GM13977 (cell line): ENCODE data around the gene NLRP7.
"Not testable (repeated sequence)": the region's sequence is repeated elsewhere in the genome, so short reads cannot be mapped to it uniquely, and the experiment has no call there.

Source experiments
- DNase-seq: peaks from one replicate; pipeline ENCODE4 v3.0.0; 2012; ENCODE audit warnings: low spot score
- in situ Hi-C: fragments of 300-500 bp; cut with MboI; formaldehyde crosslinking; loops from one replicate; pipeline ENCODE4 v1.12.0; 2022; ENCODE audit warnings: low sequenced_read_pairs, low pct_unique_long_range_greater_than_20kb, mixed read lengths, inconsistent platforms; ENCODE audit not compliant: unreplicated experiment
- TF ChIP-seq, protein P1 (sequence below): IDR thresholded peaks from 2 replicates; pipeline ENCODE4 v1.5.1; 2012; ENCODE audit warnings: mild to moderate bottlenecking, control low read depth; ENCODE audit not compliant: insufficient read depth; ENCODE audit errors: extremely low read depth, missing control alignments

NLRP7 gene

DNA sequence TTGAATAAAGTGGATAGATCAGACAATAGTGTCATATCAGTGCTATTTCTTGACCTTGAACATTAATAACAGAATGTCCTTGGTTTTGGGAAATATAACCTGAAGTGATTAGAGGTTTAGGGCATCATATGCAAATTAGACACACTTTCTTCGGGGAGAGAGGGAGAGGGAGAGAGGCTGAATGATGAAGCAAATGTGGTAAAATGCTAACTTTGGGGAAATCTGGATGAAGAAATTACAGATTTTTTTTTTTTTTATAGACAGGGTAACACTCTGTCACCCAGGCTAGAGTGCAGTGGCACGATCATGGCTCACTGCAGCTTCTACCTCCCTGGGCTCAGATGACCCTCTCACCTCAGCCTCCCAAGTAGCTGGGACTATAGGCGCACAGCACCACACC, 45.3 kb downstream of the NLRP7 start:
- in situ Hi-C loops = loop anchor here (25.0 kb wide), 1 partner anchor 415 kb away; no protein-coding TSS in a partner anchor
- DNase-seq = no peak
- TF ChIP-seq, protein P1, sequence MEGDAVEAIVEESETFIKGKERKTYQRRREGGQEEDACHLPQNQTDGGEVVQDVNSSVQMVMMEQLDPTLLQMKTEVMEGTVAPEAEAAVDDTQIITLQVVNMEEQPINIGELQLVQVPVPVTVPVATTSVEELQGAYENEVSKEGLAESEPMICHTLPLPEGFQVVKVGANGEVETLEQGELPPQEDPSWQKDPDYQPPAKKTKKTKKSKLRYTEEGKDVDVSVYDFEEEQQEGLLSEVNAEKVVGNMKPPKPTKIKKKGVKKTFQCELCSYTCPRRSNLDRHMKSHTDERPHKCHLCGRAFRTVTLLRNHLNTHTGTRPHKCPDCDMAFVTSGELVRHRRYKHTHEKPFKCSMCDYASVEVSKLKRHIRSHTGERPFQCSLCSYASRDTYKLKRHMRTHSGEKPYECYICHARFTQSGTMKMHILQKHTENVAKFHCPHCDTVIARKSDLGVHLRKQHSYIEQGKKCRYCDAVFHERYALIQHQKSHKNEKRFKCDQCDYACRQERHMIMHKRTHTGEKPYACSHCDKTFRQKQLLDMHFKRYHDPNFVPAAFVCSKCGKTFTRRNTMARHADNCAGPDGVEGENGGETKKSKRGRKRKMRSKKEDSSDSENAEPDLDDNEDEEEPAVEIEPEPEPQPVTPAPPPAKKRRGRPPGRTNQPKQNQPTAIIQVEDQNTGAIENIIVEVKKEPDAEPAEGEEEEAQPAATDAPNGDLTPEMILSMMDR = no peak

DNA sequence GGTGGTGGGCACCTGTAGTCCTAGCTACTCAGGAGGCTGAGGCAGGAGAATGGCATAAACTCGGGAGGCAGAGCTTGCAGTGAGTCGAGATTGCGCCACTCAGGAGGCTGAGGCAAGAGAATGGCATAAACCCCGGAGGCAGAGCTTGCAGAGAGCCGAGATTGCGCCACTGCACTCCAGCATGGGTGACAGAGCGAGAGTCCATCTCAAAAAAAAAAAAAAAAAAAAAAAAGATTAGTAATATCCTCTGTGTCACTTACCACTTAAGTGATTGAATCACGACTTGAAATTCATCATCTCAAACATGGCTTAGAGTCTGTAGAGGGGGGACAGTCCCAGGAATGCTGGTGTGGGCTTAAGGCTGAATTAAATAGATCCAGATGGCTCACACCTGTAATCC, 46.2 kb downstream of the NLRP7 start:
- not testable (repeated sequence) for DNase-seq
- in situ Hi-C loops = loop anchor here (25.0 kb wide), 1 partner anchor 414 kb away; no protein-coding TSS in a partner anchor

DNA sequence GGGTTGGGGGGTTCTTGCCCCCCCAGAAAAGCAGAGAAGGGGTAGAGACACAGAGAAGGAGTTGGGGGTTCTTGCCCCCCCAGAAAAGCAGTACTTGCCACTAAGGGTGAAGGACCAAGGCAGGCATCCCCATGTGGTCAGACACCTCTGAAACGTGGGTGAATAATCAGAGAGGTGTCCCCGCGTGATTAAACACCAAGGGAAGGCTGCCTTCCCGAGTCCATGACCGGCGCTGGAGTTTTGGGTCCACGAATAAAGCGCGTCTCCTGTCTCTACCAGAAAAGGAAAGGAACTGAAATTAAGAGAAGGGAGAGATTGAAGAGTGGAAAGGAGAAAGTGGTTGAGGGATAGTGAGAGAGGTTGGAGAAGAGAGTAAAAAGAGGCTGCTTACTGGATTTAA, 47.7 kb downstream of the NLRP7 start:
- not testable (repeated sequence) for DNase-seq
- in situ Hi-C loops = loop anchor here (25.0 kb wide), 1 partner anchor 412 kb away; no protein-coding TSS in a partner anchor

DNA sequence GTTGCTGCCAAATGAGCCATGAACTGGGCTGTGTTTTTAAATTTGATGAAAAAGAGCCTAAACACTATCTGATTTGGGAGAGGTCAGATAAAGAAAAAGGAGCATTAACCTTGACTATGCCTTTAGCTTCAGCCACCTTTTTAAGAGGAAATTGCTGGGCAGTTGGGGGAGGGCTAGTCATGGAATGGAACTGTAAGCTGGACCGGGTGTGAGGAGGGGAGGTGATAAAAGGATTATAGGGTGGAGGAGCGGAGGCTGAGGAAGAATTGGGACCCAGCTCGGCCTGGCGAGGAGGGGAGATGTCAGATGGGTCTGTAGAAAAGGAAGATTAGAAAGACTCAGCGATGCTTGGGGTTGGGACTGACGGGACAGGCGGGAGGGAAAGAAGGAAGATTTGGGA, 48.6 kb downstream of the NLRP7 start:
- in situ Hi-C loops = not testable (repeated sequence)

DNA sequence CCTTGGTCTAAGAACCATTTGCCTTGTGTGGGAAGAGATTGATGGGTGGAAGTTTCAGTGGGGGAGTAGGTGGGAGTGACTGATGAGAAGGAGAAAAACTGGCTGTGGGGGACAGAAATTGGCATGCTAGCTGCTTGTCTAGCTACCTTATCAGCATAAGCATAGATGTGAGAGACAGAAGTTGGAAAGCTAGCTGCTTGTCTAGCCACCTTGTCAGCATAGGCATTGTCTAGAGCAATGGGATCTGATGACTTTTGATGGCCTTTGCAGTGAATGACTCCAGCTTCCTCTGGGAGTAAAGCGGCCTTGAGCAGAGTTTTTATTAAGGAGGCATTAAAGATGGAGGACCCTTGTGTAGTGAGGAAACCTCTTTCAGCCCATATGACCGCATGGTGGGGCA, 51.3 kb downstream of the NLRP7 start:
- in situ Hi-C loops = no loop called here
- TF ChIP-seq, protein P1 = no peak

More for the DNA sequence above, 48.6 kb downstream of the NLRP7 start:
- not testable (repeated sequence) for DNase-seq

DNA sequence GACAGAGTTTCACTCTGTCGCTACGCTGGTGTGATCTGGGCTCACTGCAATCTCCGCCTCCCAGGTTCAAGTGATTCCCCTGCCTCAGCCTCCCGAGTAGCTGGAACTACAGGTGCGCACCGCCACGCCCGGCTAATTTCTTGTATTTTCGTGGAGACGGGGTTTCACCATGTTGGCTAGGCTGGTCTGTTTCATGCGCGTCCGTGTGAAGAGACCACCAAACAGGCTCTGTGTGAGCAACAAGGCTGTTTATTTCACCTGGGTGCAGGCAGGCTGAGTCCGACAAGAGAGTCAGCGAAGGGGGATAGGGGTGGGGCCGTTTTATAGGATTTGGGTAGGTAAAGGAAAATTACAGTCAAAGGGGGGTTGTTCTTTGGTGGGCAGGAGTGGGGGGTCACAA, 53.2 kb downstream of the NLRP7 start:
- in situ Hi-C loops, DNase-seq: not testable (repeated sequence)

More for the DNA sequence above, 51.3 kb downstream of the NLRP7 start:
- DNase-seq = no peak

DNA sequence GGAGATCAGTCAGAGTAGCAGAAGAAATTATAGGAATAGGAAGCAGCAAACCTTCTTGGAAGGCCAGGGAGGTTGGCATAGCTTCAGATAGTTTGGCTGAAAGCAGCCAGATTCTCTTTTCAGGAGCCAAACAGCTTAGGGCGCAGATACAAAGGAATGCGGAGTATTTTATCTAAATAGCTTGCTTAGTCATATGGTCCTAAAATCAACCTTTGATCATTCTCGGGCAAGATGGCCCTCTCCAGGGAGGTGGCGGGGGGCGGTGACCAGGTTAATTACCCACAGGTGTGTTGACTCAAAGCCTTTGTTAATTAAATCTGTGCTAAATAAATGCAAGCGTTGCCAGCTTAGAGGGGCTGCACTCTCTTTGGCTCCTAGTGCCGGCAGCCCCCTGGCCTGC, 53.9 kb downstream of the NLRP7 start:
- in situ Hi-C loops = no loop called here
- no peak for DNase-seq
- TF ChIP-seq, protein P1 = no peak

DNA sequence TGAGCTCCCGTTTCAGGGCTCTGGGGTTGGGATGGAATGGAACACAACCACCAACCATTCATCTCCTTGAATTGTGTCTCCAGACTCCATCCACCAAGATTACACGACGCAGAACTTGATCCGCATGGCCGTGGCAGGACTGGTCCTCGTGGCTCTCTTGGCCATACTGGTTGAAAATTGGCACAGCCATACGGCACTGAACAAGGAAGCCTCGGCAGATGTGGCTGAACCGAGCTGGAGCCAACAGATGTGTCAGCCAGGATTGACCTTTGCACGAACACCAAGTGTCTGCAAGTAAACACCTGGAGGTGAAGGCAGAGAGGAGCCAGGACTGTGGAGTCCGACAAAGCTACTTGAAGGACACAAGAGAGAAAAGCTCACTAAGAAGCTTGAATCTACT, 57.8 kb downstream of the NLRP7 start:
- in situ Hi-C loops = no loop called here
- TF ChIP-seq, protein P1 = no peak
- no peak for DNase-seq

DNA sequence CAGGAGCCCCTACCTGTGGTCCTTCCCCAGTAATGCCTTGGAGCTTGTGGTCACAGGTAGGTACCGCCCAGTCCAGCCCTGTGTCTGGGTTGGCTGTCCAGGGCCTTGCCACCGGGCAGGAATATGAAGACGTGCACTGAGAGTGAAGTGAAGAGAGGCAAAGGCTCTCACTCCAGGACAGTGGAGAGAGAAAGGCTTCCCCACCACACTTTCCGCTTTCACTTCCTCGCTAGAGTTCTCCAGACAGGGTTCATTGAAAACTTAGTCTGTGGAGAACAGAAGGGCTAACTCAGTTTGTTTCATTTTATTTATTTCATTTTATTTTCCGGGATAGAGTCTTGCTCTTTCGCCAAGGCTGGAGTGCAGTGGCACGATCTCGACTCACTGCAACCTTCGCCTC, 59.1 kb downstream of the NLRP7 start:
- DNase-seq = no peak
- in situ Hi-C loops = no loop called here

More for the DNA sequence above, 59.1 kb downstream of the NLRP7 start:
- TF ChIP-seq, protein P1 = no peak
